ENCODE measurements around the gene THOC7. TPM values are rescaled to one million over a fixed set of nuclear protein-coding genes. Genes with fewer than 3 reads are reported as not detected.

The THOC7 gene
- polyA plus RNA-seq, 3 donors: 22.2 to 74.8 (median 70.1) TPM

- Histone ChIP-seq H3K27me3 (ENCODE audit: control insufficient read depth in 2 of 2, insufficient read depth in 2 of 2, low read length in 2 of 2) (no peaks in the 10 kb centered on the region), H3K79me2 (ENCODE audit: insufficient read depth, low read length) (peaks cover 96% of the 10 kb centered on the region), H3K36me3 (replicated peaks in 1 of 2; ENCODE audit: control insufficient read depth in 1 of 2, insufficient read depth in 2 of 2, low read length in 2 of 2) (peaks cover 0 to 13% of the 10 kb centered on the region in 2 donors), H2AFZ (ENCODE audit: insufficient read depth, low read depth, low read length, poor library complexity, severe bottlenecking) (peak overlapping the region; percentile 79), H3K9ac (ENCODE audit: insufficient read depth, low read length, poor library complexity, severe bottlenecking) (peak overlapping the region; percentile 95), H3K4me2 (replicated peaks; ENCODE audit: extremely low read depth, low read length, poor library complexity, severe bottlenecking) (peak overlapping the region; percentile 87), H3K4me1 (ENCODE audit: control insufficient read depth in 1 of 2, insufficient read depth in 2 of 2, low read length in 2 of 2) (peaks cover 22 to 26% of the 10 kb centered on the region in 2 donors), H4K20me1 (ENCODE audit: insufficient read depth, low read length) (peaks cover 29% of the 10 kb centered on the region), H3K4me3 (replicated peaks in 1 of 3; ENCODE audit: low read depth in 2 of 3, low read length in 3 of 3) (peak overlapping the region; percentile 83 to 92 (median 90)), H3K27ac (ENCODE audit: low read depth in 1 of 2, low read length in 2 of 2) (peak overlapping the region; percentile 85 to 93), H3K9me3 (replicated peaks in 1 of 2; ENCODE audit: control insufficient read depth in 1 of 2, insufficient read depth in 1 of 2, low read length in 2 of 2) (no peaks in the 10 kb centered on the region)
- Mint-ChIP-seq H3K4me3 (peak overlapping the region; percentile 96), H3K9me3 (no peaks in the 10 kb centered on the region), H3K27me3 (ENCODE audit: low read depth in 3 of 3) (peaks cover 0 to 3% (median 3%) of the 10 kb centered on the region in 3 donors), H3K36me3 (peaks cover 12 to 24% of the 10 kb centered on the region in 2 donors), H3K27ac (peak overlapping the region; percentile 89 to 97 (median 97)), H3K4me1 (peaks cover 41% of the 10 kb centered on the region)
- intact Hi-C loops (cut with micrococcal nuclease): loop anchor here (2.0 to 10.0 kb wide), 3 partner anchors 48 to 158 kb away; partner anchors contain the start of genes PSMD6 (in 1 of the 2) and SCAANT1 (in 1 of the 2)
- no peak for TF ChIP-seq CTCF (IDR thresholded peaks at IDR 0.05)
- DNase-seq: no peak
- WGBS (ENCODE audit: insufficient coverage): no CpG with 5 or more reads among the region's 3 CpGs
These were observed 1.3 kb upstream of the THOC7 start for GRCh38 chr3:63864965-63865327.

- H3K36me3 Mint-ChIP-seq: peaks cover 12 to 24% of the 10 kb centered on the region in 2 donors
- WGBS (ENCODE audit: insufficient coverage): 0% methylated on average over 58 of the region's 93 CpGs
- H3K4me1 Mint-ChIP-seq: peaks cover 39% of the 10 kb centered on the region
These were observed 681 bp upstream of the THOC7 start for GRCh38 chr3:63864008-63864964.

More at GRCh38 chr3:63864008-63864964, 681 bp upstream of the THOC7 start:
- peaks cover 22 to 26% of the 10 kb centered on the region in 2 donors for H3K4me1 ChIP-seq (ENCODE audit: control insufficient read depth in 1 of 2, insufficient read depth in 2 of 2, low read length in 2 of 2)
- no peaks in the 10 kb centered on the region for H3K27me3 ChIP-seq (ENCODE audit: control insufficient read depth in 2 of 2, insufficient read depth in 2 of 2, low read length in 2 of 2)
- peak overlapping the region; percentile 89 to 97 (median 97) for H3K27ac Mint-ChIP-seq
- intact Hi-C loops (cut with micrococcal nuclease): loop anchor here (2.0 to 10.0 kb wide), 3 partner anchors 49 to 159 kb away; partner anchors contain the start of genes PSMD6 (in 1 of the 2) and SCAANT1 (in 1 of the 2)
- H3K9ac ChIP-seq (ENCODE audit: insufficient read depth, low read length, poor library complexity, severe bottlenecking): peak overlapping the region; percentile 95
- H3K27ac ChIP-seq (ENCODE audit: low read depth in 1 of 2, low read length in 2 of 2): peak overlapping the region; percentile 85 to 93
- DNase-seq: peak; percentile 44 to 48 (median 45)
- no peak for TF ChIP-seq CTCF (IDR thresholded peaks at IDR 0.05)
- peaks cover 0 to 3% (median 3%) of the 10 kb centered on the region in 3 donors for H3K27me3 Mint-ChIP-seq (ENCODE audit: low read depth in 3 of 3)
- peaks cover 96% of the 10 kb centered on the region for H3K79me2 ChIP-seq (ENCODE audit: insufficient read depth, low read length)
- peak overlapping the region; percentile 79 for H2AFZ ChIP-seq (ENCODE audit: insufficient read depth, low read depth, low read length, poor library complexity, severe bottlenecking)
- peaks cover 23% of the 10 kb centered on the region for H4K20me1 ChIP-seq (ENCODE audit: insufficient read depth, low read length)
- no peaks in the 10 kb centered on the region for H3K9me3 ChIP-seq (replicated peaks in 1 of 2; ENCODE audit: control insufficient read depth in 1 of 2, insufficient read depth in 1 of 2, low read length in 2 of 2)
- H3K4me2 ChIP-seq (replicated peaks; ENCODE audit: extremely low read depth, low read length, poor library complexity, severe bottlenecking): peak overlapping the region; percentile 87
- H3K36me3 ChIP-seq (replicated peaks in 1 of 2; ENCODE audit: control insufficient read depth in 1 of 2, insufficient read depth in 2 of 2, low read length in 2 of 2): peaks cover 0 to 13% of the 10 kb centered on the region in 2 donors
- H3K4me3 ChIP-seq (replicated peaks in 1 of 3; ENCODE audit: low read depth in 2 of 3, low read length in 3 of 3): peak overlapping the region; percentile 83 to 92 (median 90)
- peak overlapping the region; percentile 96 for H3K4me3 Mint-ChIP-seq
- no peaks in the 10 kb centered on the region for H3K9me3 Mint-ChIP-seq

All from CD14-positive monocyte (primary cell).